ENCODE data around the gene FANCI.

The FANCI gene

DNA sequence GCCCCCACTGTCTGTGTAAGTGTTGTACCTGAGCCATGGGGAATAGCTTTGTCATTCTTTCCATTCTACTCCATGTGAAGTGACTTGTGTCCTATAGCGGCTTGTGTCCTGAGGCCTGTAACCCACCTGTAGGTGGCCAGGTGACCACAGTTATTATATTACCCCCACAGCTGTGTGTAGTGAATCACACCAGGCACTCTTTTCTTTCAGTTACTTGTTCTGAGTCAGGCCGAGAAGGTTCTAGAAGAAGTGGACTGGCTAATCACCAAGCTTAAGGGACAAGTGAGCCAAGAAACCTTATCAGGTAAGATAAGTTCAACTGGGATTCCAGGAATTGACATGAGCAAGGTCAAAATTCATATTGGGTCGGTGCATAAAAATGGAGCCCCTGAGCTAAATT is 61.6 kb downstream of the FANCI start:
- DNase-seq (ENCODE audit: low read depth in 2 of 3, low spot score in 2 of 3) = no peak

DNA sequence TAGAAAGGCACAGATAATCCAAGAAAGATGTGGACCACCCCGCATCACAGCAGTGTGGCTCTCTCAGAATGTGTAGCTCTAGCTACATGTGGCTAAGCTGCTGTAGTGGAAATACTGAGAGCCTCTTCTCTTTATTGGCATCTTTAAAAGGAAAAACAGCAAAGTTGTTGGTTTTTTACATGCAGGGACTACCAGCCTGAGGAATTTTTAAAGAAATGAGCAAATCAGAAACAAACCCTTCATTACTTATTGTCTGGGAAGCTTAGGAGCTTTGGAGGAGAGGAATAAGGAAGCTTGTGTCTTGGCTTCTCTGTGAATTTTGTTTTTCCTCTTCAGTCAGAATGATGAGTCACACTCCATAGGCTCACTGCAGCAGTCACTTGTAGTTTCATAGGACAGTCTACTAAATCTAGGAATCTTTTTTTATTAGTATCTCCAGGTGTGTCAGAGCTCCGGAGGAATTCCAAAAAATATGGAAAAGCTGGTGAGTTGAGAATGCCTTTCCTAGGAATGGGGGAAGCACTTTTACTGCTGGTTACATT is 63.3 kb downstream of the FANCI start:
- no peak for DNase-seq (ENCODE audit: low read depth in 2 of 3, low spot score in 2 of 3)

DNA sequence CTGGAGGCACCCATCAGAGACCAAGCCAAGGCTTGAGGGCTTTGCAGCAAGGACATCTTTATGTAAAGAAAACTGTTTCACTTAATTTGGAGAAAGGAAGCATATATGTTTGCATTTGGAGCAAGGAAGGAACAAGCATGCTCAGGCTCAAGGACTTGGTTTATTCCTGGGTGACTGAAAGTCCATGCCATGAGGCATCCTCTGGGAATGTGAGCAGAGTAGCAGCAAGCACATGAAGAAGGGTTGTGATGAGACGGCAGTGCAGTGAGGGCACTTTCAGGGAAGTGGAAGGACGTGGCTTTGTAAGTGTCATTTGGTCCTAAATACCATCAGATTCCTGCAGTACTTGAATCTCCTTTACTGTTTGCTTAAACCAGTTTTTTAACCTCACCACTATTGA is 64.0 kb downstream of the FANCI start:
- no peak for DNase-seq (ENCODE audit: low read depth in 2 of 3, low spot score in 2 of 3)

DNA sequence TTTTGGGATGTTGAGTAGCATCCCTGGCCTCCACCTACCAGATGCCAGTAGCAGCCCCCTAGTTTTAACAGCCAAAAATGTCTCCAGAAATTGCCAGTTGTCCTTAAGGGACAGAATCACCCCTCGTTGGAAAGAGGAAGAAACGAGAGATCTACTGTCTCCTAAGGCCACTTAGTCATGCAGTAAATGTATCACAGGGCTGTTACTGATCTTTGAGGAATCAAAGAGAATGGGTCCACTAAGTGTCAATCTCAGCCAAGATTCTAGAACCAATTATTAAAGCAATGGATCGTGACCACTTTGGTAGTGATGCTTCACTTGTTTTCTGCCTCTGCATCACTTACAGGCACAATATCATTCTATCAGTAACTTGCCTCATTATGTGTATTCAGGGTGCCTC is 64.5 kb downstream of the FANCI start:
- no peak for DNase-seq (ENCODE audit: low read depth in 2 of 3, low spot score in 2 of 3)

GRCh38 chr15:89309993-89310392 is 66.2 kb downstream of the FANCI start:
- no peak for DNase-seq (ENCODE audit: low read depth in 2 of 3, low spot score in 2 of 3)

GRCh38 chr15:89315375-89315929 is 71.7 kb downstream of the FANCI start:
- no peak for DNase-seq (ENCODE audit: low read depth in 2 of 3, low spot score in 2 of 3)

DNA sequence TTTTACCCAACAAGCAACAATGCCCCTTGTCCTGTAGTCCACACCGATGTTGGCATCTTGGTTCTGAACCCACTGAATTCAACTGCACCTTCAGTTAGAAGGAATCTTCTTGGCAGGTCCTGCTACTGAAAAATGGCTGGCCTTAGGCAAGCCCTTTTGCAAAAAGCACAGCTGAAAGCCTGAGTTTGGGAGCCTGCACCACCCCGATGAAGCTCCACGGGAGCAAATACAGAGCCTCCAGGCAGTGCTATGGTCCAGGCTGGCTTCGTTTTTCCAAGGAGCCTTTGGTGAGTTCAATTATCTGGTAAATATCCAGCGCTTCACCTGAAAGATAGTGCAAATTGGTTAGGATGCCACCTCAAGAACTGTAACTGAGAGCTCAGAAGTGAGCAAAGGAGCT is 72.7 kb downstream of the FANCI start:
- DNase-seq (ENCODE audit: low read depth in 2 of 3, low spot score in 2 of 3) = no peak

DNA sequence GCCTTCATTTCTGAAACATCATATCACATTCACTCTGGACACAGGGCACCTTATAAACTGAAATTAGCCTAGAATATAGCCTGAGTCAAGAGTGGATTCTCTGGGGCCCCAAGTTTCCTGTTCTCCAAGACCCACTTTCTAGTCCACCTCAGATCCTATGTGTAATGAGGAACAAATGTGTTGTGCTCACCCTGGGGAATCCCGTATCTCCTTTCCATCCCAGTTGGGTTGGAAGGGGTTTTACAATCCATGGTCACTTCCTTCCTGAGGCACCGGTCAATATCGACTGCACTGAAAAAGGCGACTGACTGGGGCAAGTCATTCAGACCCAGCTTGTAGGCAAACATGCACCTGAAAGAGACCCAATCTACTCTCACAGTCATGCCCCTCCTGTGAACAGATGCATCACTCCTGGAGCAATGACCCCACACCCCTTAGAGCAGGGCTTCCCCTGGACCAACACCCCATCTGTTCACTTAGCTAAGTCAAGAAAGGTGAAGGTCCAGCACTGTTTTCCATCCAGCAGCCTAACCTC is 73.5 kb downstream of the FANCI start:
- DNase-seq (ENCODE audit: low read depth in 2 of 3, low spot score in 2 of 3) = no peak

- no peak for DNase-seq (ENCODE audit: low read depth in 2 of 3, low spot score in 2 of 3)
Measured at GRCh38 chr15:89319678-89320077, 75.9 kb downstream of the FANCI start.

DNA sequence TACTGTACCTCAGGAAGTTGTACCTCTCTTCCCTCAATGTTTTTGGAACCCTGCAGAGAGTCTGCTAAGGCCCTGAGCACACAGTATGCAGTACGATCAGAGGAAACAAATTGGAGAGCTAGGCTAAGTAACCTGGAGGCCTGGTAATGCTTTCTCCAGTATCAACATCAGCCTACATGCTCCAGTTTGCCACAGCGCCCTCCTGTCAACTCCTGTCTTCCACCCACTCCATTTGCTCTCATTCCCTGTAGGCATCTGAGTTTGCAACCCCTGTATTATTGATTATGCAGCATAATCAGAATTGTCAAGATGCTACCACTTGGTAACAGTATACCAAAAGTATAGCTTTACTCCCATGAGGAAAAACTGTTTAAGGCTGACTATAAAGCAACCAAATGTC is 76.4 kb downstream of the FANCI start:
- no peak for DNase-seq (ENCODE audit: low read depth in 2 of 3, low spot score in 2 of 3)

DNA sequence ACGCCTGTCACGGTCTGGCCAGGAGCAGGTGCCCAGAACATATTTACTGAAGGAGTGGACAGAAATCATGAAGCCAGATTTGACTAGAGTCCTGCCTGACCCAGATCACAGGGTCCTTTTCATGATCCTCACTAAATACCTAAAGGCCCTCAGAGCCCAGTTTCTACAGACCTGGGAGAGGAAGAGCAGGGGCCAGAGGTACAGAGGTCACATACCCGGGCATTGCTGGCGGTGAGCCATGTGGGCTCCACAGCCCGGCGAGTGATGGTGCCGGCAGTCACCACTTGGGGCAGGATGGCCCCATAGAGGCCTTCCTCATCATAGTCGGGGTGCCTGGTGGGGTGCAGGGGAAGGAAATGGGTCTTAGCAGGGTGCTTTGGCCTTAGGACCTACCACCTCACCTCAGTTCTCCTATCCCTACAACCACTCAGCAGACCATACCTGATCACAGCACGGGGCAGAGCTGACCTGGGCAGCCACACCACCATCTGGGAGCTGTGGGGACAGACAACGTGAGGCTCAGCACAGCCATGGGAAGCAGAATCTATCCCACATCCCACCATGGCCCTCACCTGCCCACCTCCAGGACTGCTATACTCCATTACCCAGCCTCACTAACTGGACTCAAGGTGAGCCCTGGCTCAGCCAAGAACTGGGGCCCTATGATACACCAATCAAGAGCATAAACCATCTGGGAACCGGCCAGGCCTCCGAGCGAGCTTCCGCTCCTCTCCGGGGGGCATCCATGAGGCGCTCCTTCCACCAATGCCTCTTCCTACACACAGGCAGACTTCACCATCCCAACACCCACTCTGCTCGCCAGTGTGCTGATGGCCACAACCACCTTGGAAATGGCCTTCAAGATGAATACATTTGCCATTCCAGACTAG is 78.0 kb downstream of the FANCI start:
- DNase-seq (ENCODE audit: low read depth in 2 of 3, low spot score in 2 of 3) = no peak

DNA sequence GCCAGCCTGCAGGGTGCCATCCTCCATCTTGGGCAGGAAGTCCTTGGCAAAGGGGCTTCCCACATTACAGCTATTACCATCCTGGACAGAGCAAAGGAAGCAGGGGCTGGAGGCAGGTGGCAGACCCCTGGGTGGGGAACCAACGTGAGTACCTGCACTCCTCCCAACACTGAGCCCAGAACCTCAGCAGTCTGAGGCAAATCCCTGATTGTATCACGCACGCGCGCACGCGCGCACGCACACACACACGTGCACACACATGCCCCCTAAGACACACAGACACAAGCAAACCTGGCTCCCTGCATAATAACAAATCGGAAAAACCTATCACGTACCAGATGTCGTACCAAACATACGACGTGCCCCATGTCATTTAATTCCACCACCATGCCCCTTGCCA is 79.0 kb downstream of the FANCI start:
- no peak for DNase-seq (ENCODE audit: low read depth in 2 of 3, low spot score in 2 of 3)

GRCh38 chr15:89323825-89324224 is 80.0 kb downstream of the FANCI start:
- DNase-seq (ENCODE audit: low read depth in 2 of 3, low spot score in 2 of 3) = no peak

GRCh38 chr15:89325039-89325803 is 81.4 kb downstream of the FANCI start:
- DNase-seq (ENCODE audit: low read depth in 2 of 3, low spot score in 2 of 3) = no peak

- DNase-seq (ENCODE audit: low read depth in 2 of 3, low spot score in 2 of 3) = no peak
Measured at GRCh38 chr15:89326316-89326715, 82.5 kb downstream of the FANCI start.

- DNase-seq (ENCODE audit: low read depth in 2 of 3, low spot score in 2 of 3) = no peak
Measured at GRCh38 chr15:89327113-89327512, 83.3 kb downstream of the FANCI start.

- DNase-seq (ENCODE audit: low read depth in 2 of 3, low spot score in 2 of 3) = no peak
Measured at GRCh38 chr15:89328398-89329254, 84.8 kb downstream of the FANCI start.

DNA sequence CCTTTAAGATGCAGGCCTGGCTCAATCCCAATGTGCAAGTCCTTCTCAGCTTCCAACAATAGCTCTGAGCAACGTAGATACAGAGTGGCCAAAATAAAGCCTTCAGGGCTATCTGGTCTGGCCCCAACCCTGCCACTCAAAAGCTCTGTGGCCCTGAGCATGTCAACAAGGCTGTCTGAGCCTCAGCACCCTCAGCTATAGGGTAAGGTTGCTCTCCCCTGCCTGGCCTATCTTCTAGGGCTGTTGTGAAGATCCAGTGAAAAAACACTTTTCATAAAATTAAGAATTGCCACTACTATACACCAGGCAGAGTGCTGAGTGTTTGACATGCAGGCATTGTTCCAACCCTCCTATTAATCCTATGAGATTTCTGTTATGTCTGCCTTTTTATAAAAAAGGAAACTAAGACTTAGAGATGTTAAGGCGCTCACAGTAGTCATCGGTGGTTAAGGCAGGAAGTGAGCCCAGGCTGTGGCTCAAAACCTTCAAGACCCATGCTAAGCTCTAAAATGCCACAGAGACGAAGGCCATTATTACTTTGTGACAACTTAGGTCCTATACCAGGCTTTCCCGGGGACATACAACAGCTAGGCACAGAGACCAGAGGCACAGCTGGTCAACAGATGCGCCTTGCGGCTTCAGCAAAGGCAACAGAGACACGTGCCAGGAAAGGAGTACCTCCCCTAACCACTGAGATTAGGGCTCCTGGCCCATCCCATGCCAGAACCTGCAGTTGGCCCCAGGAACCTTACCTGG is 85.7 kb downstream of the FANCI start:
- no peak for DNase-seq (ENCODE audit: low read depth in 2 of 3, low spot score in 2 of 3)

DNA sequence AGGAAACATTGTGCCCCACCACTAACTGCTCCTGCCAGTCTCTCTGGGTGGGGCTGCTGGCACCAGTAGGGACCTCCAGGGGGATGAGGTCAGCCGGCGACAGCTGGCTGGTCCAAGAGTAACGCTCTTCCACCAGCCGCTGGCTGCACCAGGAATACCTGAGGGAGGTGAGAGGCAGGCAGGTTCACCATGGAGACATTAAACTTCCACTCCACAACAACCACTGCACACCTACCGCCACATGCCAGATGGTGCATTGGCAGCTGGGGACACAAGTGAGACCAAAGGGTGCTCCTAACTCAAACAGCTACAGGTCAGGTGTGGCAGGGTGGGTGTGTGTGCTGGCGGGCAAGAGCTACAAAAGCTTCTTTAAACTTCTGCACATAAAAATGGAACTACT is 86.3 kb downstream of the FANCI start:
- no peak for DNase-seq (ENCODE audit: low read depth in 2 of 3, low spot score in 2 of 3)

Data from activated CD8-positive, alpha-beta memory T cell treated with anti-CD3 and anti-CD28 coated beads for 48 hours (primary cell).